ENCODE data around the gene HCN2.

HCN2 gene

DNA sequence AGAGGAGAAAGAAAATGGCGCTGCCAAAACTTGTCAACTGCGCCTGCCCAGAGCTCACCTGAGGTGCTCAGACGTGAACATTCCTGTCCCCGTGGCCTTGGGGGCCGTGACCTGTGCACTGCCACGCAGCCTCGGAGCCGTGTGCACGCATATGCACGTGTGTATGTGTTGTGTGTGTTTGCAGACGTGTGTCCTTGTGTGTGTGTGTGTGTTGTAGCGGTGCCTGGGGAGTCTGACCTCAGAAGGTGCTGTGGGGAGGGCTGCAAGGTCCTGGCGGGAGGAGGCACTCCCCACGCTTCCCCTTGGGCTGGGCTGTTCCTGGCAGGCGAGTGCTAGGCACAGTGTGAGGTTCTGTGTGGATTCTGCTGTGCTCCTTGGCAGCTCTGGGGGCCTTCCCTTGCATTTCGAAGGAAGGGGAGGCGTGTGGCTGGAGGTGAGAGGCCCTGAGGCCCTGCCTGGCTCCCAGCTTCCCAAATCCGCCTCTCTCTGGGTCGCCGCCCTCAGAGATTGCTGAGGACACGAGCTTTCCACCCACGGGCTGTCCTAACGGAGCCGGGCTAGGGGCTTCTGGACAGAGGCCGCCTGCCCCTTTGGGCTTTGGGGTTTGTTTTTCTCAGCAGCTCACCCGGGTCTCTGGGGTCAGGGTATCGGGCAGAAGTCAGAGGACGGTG lies 12.8 kb upstream of the HCN2 start:
- no peak for DNase-seq (ENCODE audit: extremely low read depth, low read depth)
- 0 out of 2 replicates have a peak overlapping the region, but pooled peaks have one; percentile 4 for H3K4me3 ChIP-seq (replicated peaks; ENCODE audit: low read depth, low read length)
- TF ChIP-seq, protein P1, sequence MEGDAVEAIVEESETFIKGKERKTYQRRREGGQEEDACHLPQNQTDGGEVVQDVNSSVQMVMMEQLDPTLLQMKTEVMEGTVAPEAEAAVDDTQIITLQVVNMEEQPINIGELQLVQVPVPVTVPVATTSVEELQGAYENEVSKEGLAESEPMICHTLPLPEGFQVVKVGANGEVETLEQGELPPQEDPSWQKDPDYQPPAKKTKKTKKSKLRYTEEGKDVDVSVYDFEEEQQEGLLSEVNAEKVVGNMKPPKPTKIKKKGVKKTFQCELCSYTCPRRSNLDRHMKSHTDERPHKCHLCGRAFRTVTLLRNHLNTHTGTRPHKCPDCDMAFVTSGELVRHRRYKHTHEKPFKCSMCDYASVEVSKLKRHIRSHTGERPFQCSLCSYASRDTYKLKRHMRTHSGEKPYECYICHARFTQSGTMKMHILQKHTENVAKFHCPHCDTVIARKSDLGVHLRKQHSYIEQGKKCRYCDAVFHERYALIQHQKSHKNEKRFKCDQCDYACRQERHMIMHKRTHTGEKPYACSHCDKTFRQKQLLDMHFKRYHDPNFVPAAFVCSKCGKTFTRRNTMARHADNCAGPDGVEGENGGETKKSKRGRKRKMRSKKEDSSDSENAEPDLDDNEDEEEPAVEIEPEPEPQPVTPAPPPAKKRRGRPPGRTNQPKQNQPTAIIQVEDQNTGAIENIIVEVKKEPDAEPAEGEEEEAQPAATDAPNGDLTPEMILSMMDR (IDR thresholded peaks at IDR 0.05; ENCODE audit: low read depth, low read length, missing control alignments) = no peak

DNA sequence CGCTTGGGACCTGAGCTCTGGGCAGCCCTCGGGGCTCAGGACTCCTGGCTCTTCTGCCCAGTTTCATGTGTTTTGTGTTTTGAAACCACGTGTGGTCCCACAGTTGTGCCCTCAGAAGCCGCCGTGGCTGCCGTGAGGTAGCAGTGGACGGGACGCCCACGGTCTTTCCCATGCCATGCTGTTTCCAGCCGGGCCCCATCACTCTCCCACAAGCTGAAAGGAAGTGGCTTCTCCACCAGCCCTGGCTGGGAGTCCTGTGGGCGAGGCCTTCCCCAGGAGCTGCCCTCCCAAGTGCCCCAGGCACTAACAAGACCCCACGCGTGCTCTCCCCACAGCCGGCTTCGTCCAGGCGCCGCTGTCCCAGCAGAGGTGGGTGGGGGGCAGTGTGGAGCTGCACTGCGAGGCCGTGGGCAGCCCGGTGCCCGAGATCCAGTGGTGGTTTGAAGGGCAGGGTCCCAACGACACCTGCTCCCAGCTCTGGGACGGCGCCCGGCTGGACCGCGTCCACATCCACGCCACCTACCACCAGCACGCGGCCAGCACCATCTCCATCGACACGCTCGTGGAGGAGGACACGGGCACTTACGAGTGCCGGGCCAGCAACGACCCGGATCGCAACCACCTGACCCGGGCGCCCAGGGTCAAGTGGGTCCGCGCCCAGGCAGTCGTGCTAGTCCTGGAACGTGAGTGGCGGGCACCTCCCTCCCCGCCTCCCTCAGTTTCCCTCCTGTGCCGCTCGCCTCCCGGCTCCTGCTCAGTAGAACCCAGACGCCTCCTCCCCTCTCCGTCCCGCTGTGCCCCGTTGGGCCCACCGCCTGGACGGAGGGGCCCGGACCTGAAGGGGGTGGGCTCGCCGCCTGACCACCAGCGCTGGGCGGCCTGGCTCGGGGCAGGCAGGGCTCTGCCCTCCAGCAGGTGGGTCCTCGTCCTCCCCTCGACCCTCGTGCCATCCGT lies 12.0 kb upstream of the HCN2 start:
- DNase-seq (ENCODE audit: extremely low read depth, low read depth) = no peak
- TF ChIP-seq, protein P1 (IDR thresholded peaks at IDR 0.05; ENCODE audit: low read depth, low read length, missing control alignments) = no peak
- H3K4me3 ChIP-seq (replicated peaks; ENCODE audit: low read depth, low read length) = no peak overlapping the region

DNA sequence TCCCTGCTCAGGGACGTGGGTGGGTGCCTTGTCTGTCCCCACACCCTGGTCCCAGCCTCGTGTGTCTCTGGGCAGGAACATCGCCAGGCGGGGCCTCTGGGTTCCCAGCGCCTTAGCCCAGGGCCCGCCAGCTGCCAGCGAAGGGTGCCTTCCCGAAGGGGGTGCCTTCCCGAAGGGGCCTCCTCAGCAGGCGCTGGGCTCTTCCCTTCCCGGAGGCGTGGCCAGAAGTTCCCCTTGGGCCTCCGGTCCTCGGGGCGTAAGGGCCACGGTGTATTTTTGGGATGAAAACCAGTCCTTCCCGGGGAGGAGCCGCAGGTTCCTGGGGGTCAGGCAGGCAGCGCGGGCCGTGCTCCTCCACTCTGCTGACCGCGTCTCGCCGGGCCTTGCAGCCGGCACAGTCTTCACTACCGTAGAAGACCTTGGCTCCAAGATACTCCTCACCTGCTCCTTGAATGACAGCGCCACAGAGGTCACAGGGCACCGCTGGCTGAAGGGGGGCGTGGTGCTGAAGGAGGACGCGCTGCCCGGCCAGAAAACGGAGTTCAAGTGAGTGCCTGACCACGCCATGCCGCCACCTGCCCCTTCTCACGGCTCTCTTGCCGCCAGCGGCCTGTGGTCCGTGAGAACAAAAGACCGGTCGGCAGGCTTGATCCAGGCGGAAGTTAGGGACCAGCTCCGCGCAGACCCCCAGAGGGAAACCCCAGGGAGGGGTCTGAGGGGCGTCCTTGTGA lies 10.4 kb upstream of the HCN2 start:
- H3K4me3 ChIP-seq (replicated peaks; ENCODE audit: low read depth, low read length) = no peak overlapping the region
- no peak for DNase-seq (ENCODE audit: extremely low read depth, low read depth)
- TF ChIP-seq, protein P1 (IDR thresholded peaks at IDR 0.05; ENCODE audit: low read depth, low read length, missing control alignments) = no peak

DNA sequence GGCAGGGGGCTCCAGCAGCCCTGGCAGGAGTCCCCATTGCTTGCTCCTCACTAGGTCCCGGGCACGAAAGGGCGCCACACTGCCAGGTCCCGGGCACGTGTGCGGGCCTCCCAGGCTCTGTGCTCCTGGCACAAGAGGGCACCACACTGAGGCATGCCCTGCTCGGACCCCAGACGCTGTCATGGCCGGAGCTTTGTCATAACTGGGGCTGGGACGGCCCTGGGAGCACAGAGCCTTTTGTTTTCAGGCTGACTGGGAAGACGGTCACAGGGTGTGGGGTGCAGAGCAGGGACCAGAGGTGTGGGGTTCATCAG lies 9.9 kb upstream of the HCN2 start:
- H3K4me3 ChIP-seq (replicated peaks; ENCODE audit: low read depth, low read length) = no peak overlapping the region
- DNase-seq (ENCODE audit: extremely low read depth, low read depth) = no peak
- TF ChIP-seq, protein P1 (IDR thresholded peaks at IDR 0.05; ENCODE audit: low read depth, low read length, missing control alignments) = no peak

DNA sequence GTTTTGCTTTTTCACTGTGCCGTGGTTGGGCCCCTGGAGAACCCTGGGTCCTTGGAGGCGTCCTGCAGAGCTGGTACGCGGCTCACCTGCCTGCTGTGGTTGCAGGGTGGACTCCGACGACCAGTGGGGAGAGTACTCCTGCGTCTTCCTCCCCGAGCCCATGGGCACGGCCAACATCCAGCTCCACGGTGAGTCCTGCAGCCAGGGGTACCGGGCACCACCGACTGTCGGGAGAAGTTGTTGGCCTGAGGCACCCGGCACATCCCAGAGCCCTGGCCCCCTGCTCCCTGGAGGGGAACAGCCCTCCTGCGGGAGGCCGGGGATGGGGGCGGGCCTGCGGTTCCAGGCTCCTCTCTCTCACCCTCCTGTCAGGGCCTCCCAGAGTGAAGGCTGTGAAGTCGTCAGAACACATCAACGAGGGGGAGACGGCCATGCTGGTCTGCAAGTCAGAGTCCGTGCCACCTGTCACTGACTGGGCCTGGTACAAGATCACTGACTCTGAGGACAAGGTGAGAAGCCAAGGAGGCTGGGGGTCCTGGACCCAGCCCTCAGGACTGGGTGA lies 9.3 kb upstream of the HCN2 start:
- DNase-seq (ENCODE audit: extremely low read depth, low read depth) = no peak
- H3K4me3 ChIP-seq (replicated peaks; ENCODE audit: low read depth, low read length) = no peak overlapping the region
- TF ChIP-seq, protein P1 (IDR thresholded peaks at IDR 0.05; ENCODE audit: low read depth, low read length, missing control alignments) = no peak

DNA sequence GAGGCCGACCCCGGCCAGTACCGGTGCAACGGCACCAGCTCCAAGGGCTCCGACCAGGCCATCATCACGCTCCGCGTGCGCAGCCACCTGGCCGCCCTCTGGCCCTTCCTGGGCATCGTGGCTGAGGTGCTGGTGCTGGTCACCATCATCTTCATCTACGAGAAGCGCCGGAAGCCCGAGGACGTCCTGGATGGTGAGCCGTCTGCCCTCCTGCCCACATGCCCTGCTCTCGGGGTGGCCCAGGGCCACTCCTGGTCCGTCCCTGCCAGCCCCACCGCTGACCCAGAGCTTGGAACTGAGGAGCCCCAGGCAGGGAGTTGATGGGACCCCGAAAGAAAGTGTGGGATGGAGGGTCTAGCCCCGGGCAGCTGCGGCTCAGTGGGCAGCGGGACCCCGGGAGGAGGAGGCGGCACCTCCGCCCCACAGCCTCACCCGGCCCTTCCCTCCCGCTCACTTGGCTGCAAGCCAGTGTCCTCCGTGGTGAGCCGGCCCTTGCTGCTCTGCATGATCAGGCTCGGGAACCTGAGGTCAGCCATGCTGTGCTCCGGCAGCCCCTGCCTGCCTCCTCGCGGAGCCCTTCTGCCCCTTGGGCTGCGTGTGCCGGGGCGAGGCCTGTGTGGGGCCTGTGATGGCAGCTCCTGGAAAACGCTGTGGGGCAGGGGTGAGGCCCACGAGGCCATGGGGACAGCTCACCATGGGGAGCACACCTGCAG lies 8.1 kb upstream of the HCN2 start:
- no peak overlapping the region for H3K4me3 ChIP-seq (replicated peaks; ENCODE audit: low read depth, low read length)
- TF ChIP-seq, protein P1 (IDR thresholded peaks at IDR 0.05; ENCODE audit: low read depth, low read length, missing control alignments) = no peak
- DNase-seq (ENCODE audit: extremely low read depth, low read depth) = no peak

All from HFF-Myc (cell line).